Activated effector memory CD4-positive, alpha-beta T cell treated with anti-CD3 and anti-CD28 coated beads, Interleukin-2, amount 50 U/mL, for 16 hours (primary cell): ENCODE data around the gene ETV6.

Source experiments
- DNase-seq: peaks from one replicate; pipeline ENCODE4 v3.0.0-alpha.2; 2020

ETV6 gene

GRCh38 chr12:11763760-11764520, 114.5 kb downstream of the ETV6 start:
- DNase-seq: no peak

- no peak for DNase-seq
Measured at GRCh38 chr12:11764837-11765236, 115.4 kb downstream of the ETV6 start.

GRCh38 chr12:11765421-11765816, 115.9 kb downstream of the ETV6 start:
- DNase-seq: no peak

- DNase-seq: peak; percentile 86
Measured at GRCh38 chr12:11765817-11766794, 116.6 kb downstream of the ETV6 start.

GRCh38 chr12:11767029-11767724, 117.7 kb downstream of the ETV6 start:
- DNase-seq: no peak

GRCh38 chr12:11767798-11768197, 118.3 kb downstream of the ETV6 start:
- DNase-seq: no peak

GRCh38 chr12:11768233-11768965, 118.9 kb downstream of the ETV6 start:
- no peak for DNase-seq

GRCh38 chr12:11769723-11770514, 120.4 kb downstream of the ETV6 start:
- no peak for DNase-seq

- DNase-seq: no peak
Measured at GRCh38 chr12:11771356-11771755, 121.9 kb downstream of the ETV6 start.

GRCh38 chr12:11771895-11772502, 122.5 kb downstream of the ETV6 start:
- DNase-seq: no peak

GRCh38 chr12:11773889-11774677, 124.6 kb downstream of the ETV6 start:
- no peak for DNase-seq

GRCh38 chr12:11774821-11775220, 125.3 kb downstream of the ETV6 start:
- no peak for DNase-seq

- no peak for DNase-seq
Measured at GRCh38 chr12:11776316-11776715, 126.8 kb downstream of the ETV6 start.

GRCh38 chr12:11777451-11777850, 128.0 kb downstream of the ETV6 start:
- no peak for DNase-seq

GRCh38 chr12:11777962-11778361, 128.5 kb downstream of the ETV6 start:
- no peak for DNase-seq

- DNase-seq: no peak
Measured at GRCh38 chr12:11778713-11779685, 129.5 kb downstream of the ETV6 start.

- DNase-seq: no peak
Measured at GRCh38 chr12:11780521-11781101, 131.1 kb downstream of the ETV6 start.

GRCh38 chr12:11782914-11783420, 133.5 kb downstream of the ETV6 start:
- DNase-seq: no peak

- no peak for DNase-seq
Measured at GRCh38 chr12:11785712-11786111, 136.2 kb downstream of the ETV6 start.
